Measurements from ENCODE around the gene ATP2B2.

The ATP2B2 gene

GRCh38 chr3:10281951-10282350 lies 223.4 kb downstream of the ATP2B2 start:
- no peak for TF ChIP-seq CTCF (IDR thresholded peaks at IDR 0.05; ENCODE audit: low read depth, low read length)
- DNase-seq (ENCODE audit: extremely low read depth, low read depth) = no peak

- no peak for TF ChIP-seq CTCF (IDR thresholded peaks at IDR 0.05; ENCODE audit: low read depth, low read length)
- no peak for DNase-seq (ENCODE audit: extremely low read depth, low read depth)
These were observed 224.8 kb downstream of the ATP2B2 start for GRCh38 chr3:10280571-10280970.

GRCh38 chr3:10280177-10280529 lies 225.2 kb downstream of the ATP2B2 start:
- no peak for TF ChIP-seq CTCF (IDR thresholded peaks at IDR 0.05; ENCODE audit: low read depth, low read length)
- no peak for DNase-seq (ENCODE audit: extremely low read depth, low read depth)

- no peak for DNase-seq (ENCODE audit: extremely low read depth, low read depth)
- TF ChIP-seq CTCF (IDR thresholded peaks at IDR 0.05; ENCODE audit: low read depth, low read length) = no peak
These were observed 225.8 kb downstream of the ATP2B2 start for GRCh38 chr3:10279384-10280176.

GRCh38 chr3:10278501-10278900 lies 226.9 kb downstream of the ATP2B2 start:
- TF ChIP-seq CTCF (IDR thresholded peaks at IDR 0.05; ENCODE audit: low read depth, low read length) = no peak

GRCh38 chr3:10277115-10277625 lies 228.2 kb downstream of the ATP2B2 start:
- TF ChIP-seq CTCF (IDR thresholded peaks at IDR 0.05; ENCODE audit: low read depth, low read length) = no peak
- DNase-seq (ENCODE audit: extremely low read depth, low read depth) = no peak

More at GRCh38 chr3:10278501-10278900, 226.9 kb downstream of the ATP2B2 start:
- DNase-seq (ENCODE audit: extremely low read depth, low read depth) = no peak

- no peak for TF ChIP-seq CTCF (IDR thresholded peaks at IDR 0.05; ENCODE audit: low read depth, low read length)
These were observed 230.8 kb downstream of the ATP2B2 start for GRCh38 chr3:10274601-10275000.

More at GRCh38 chr3:10274601-10275000, 230.8 kb downstream of the ATP2B2 start:
- DNase-seq (ENCODE audit: extremely low read depth, low read depth) = no peak

All from AG09319 (cell line).